Measurements from ENCODE around the gene FASTKD1.

GRCh38 chr2:169585673-169586072 is 12.0 kb upstream of the FASTKD1 start:
- TF ChIP-seq POLR2A (IDR thresholded peaks at IDR 0.05) (no peak), CTCF (IDR thresholded peaks at IDR 0.05) (no peak), POLR2AphosphoS5 (IDR thresholded peaks at IDR 0.05) (no peak)
